ENCODE results near the gene POP4.

The POP4 gene

DNA sequence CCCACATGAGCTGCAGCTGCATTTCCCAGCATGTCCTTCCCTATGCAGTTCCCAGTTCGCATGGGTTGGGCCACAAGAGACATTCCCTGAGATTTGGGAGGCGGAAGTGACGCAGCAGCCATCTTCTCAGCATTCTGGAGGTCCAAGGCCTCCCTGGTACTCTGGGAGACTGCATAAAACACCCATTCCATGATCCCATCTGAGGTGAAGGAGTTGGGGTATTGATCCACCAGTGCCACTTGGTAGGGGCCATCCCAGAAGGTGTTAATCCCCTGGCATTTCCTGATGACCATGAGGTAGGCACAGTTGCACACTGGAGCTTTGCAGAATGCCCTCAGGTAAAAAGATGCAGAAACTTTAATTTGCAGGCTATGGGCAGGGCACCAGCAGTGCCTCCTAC lies 25.4 kb downstream of the POP4 start:
- DNase-seq (ENCODE audit: low spot score) = no peak

DNA sequence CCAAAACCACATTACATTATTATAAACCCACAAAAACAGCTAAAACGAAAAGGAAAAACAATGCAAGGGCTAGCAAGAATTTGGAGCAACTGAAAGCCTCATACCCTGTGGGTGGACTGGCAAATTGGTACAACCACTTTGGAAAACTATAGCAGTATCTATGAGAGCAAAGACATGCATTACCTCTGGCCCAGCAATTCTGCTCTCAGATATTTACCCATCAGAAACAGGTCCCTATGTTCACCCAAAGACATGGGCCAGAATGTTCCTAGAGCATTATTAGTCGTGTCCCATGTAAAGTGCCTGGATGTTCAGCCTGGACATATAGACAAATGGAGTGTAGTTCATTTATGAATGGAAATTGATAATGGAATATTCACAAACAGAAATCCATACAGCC lies 27.9 kb downstream of the POP4 start:
- no peak for DNase-seq (ENCODE audit: low spot score)

DNA sequence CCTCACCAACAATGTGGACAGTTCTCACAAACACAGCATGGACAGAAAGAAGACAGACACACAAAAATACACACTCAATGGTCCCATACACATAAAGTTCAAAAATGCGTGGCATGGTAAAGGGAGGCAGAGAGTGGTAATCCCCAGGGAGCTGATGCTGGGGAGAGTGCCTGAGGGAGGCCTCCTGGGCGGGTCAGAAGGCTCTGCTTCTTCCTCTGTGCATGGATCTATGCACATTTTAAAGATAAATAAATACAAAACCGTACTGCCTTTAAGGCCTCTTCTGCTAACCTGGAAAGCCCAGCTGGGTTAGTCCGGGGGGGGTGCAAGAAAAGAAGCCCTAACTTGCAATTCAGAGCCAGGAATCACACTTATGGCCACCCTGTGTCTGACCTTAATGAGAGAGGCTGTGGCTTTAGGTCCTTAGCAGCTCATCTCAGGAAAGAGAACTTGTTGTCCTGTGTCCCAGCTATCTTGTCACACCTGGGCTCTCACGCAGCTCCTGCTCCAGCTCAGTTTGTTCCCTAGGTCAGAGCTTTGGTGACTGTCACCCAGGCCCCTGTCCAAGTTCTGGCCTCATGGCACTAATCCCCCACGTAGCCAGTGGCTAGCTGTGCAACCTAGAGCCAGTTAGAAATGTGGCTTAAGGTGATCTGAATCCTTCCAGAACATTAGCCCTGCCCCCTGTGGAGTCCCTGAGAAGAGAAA lies 28.5 kb downstream of the POP4 start:
- DNase-seq (ENCODE audit: low spot score) = no peak

DNA sequence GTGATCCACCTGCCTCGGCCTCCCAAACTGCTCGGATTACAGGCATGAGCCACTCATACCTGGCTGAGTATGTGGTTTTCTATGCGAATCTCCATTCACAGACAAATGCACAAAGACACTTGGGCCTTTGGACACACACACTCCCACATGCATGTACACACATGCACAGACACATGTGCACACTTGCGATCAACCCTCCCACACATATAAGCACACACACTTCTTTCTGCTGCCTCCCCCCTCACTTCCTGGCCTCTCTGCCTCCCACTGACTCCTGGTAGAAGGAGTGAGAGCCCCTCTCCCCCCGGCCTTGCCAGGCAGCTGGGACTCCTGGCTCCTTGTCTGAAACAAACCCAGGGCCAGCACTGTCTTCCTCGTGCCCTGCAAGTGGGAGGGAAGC lies 29.9 kb downstream of the POP4 start:
- no peak for DNase-seq (ENCODE audit: low spot score)

DNA sequence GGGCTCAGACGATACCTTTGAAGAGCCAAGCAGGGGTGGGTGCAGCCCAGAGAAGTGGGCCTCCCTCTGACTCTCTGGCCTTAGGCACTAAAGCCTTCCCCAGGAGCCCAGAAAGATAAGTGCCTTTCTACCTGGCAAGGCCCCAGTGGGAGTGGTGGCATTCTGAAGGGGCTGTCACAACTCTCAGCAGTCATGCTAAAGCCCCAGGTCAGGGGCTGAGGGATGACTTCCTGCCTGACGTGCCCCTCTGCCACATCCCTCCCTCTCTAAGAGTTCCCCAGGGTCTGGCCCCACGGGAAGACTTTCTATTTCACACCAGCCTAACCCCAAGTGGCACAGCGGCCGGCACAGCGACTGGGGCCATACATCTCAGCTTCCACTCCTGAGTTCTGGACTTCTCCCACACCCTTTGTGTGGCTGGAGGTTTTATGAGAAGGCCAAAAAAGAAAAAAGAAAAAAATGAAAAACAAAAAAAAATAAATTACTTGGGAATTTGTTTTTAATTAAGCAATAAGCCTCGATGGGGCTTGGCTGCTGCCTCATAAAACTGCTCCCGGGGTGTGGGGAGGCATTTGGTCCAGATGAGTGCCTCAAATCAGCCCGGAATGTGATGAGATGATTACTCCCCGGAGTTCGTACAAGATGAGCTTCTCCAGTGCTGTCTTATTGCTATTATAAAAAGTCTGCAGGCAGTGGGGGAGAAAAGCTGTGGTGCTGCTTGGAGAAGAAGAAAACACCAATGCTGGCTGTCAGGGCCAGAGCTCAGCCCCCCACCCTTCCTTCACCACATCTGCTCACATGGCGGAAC lies 30.7 kb downstream of the POP4 start:
- DNase-seq (ENCODE audit: low spot score) = no peak

DNA sequence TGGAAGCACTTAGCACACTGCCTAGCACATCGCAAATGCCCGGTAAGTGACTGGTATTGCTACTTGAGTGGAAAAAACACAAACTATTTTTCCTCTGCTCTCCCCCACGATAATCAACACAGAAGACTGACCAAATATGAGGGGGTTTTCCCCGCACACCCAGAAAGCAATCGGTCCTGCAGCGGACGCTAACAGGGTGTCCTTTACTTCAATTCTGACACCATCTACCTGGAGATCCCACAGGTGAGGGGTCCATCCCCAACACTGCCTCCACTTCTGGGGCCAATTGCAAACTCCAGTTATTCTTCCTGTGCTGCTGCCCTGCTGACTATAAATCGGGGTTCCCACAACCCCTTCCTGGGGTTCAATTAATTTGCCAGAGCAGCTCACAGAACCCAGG lies 33.0 kb downstream of the POP4 start:
- DNase-seq (ENCODE audit: low spot score) = no peak

DNA sequence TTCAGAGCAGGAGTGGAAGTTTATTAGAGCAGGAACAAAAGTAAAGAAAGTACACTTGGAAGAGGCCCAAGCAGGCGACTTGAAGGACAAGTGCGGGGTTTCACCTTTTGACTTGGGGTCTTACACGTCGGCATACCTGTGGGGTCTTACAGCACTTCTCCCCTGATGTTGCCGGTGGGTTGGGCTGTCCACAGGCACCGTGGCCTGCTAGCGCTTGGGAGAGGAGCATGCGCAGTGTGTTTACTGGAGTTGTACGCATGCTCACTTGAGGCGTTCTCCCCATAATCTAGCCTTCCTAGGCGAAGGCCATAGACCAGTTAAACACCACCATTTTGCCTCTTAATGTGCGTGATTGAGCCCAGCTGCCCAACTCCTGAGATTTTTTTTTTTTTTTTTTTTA lies 34.1 kb downstream of the POP4 start:
- no peak for DNase-seq (ENCODE audit: low spot score)

DNA sequence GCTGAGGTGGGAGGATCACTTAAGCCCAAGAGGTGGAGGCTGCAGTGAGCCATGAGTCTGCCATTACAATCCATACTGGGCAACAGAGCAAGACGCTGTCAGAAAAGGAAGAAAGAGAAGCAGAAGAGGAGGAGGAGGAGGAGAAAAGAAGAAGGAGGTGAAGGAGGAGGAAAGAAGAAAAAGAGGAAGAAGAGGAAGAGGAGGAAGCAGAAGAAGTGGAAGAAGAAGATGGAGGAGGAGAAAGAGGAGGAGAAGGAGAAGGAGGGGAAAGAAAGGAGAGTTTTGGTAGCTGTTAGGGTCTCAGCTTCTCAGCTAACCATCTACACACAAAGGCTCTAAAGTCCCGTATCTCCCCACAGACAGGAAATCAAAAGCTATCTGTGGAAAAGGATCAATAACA lies 35.5 kb downstream of the POP4 start:
- DNase-seq (ENCODE audit: low spot score) = no peak

DNA sequence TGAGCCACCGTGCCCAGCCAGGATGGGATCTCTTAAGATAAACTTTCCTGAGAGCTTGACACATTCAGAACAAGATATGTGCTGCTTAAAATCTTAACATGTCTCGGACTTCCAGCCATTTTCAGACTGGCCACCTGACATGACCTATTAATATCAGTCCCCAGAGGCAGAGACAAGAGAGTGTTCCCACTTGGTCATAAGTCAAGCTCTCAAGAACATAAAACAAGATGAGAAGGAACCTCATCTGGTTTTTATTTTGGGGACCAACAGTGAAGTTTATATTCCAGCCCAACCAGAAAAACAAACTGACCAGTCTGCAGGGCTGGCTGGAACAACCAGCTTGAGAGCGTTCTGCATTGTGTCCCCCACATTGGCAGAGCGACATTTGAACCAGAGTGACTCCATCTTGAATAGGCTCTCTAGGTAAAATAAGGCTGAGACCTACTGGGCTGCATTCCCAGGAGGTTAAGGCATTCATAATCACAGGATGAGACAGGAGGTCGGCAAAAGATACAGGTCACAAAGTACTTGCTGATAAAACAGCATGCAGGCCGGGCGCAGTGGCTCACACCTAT lies 37.4 kb downstream of the POP4 start:
- DNase-seq (ENCODE audit: low spot score) = no peak

DNA sequence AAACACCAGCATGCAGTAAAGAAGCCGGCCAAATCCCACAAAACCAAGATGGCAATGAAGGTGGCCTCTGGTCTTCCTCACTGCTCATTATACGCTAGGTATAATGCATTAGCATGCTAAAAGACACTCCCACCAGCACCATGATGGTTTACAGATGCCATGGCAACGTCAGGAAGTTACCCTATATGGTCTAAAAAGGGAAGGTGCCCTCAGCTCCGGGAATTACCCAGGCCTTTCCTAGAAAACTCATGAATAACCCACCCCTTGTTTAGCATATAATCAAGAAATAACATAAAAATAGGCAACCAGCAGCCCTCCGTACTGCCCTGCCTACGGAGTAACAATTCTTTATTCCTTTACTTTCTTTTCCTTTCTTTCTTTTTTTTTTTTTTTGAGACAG lies 38.1 kb downstream of the POP4 start:
- DNase-seq (ENCODE audit: low spot score) = no peak

DNA sequence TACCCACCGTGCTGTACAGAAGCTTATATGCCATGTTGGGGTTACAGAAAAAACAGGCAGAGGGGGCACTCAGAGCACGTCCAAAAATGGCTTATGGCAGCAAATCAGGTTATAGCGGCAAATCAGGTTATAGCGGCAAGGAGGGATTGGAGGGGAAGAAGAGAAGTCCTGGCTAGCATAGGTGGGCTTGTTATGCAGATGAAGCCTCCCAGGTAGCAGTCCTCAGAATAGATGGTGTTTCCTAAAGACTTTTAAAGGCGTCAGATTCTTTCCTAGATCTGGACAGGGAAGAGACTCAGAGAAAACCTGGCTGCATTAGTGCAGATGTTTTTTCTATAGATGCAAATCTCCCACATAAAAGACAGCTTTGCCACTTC lies 39.4 kb downstream of the POP4 start:
- DNase-seq (ENCODE audit: low spot score) = no peak

DNA sequence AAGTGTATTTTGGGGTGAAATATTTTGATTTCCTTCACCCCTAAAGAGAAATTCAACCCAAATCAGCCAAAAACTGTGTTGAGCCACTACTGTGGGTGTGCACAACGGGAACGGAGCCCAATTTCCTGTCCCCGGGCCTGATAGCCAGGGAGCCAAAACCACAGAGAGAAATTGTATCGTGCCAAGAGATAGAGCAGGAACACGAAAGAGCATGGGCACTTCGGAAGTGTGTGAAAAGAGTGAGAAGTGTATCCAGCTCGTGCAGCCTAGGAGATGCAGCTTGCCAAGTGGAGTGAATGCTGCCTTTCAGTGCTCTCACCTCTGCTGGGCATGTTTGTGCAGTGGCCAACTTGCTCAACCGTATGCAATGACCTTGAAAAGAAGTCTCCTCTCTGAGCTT lies 39.8 kb downstream of the POP4 start:
- no peak for DNase-seq (ENCODE audit: low spot score)

DNA sequence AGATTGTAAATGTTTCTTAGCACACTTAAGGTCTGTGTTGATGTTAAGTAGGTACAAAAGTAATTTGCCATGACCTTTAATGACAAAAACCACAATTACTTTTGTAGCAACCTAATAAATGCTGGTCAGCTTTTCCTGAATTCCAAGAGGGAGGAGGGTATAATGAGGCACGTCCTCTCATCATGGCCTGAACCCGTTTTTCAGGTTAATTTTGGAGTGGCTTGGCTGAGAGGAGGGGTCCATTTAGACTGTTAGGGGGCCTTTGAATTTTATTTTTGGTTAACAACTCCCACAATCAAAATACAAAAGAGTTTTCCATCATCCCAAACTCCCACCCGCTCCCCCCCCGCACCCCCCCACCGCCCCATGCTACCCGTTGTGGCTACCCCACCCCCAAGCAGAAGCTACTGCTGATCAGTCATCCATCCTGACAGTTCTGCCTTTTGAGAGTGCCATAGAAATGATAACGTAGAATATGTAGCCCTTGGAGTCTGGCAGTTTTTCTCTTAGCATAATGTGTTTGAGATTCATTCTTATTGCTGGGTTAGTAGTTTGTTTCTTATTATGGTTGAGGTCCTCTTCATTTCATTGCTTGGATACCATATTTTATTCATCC lies 44.8 kb downstream of the POP4 start:
- DNase-seq (ENCODE audit: low spot score) = no peak

DNA sequence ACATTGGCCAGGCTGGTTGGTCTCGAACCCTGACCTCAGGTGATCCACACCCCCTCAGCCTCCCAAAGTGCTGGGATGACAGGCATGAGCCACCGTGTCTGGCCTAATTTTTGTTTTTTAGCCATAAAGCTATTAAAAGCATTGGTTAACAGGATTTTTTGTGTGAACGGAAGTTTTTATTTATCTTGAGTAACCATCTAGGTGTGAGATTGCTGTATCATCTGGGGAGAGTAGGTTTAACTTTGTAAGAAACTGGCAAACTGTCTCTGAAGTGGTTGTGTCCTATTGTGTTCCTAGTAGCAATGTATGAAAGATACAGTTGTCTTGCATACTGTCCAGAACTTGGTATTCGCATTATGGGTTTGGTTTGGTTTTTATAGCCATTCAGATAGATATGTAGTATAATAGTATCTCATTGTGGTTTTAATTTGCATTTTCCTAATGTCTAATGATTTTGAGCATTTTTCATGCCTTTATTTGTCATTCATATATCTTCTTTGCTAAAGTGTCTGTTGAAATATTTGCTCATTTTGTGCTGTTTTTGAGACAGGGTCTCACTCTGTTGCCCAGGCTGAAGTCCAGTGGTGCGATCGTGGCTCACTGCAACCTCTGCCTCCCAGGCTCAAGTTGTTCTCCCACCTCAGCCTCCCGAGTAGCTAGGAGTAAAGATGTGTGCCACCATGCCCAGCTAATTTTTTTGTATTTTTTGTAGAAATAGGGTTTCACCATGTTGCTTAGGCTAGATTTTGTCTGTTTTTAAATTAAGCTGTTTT lies 45.7 kb downstream of the POP4 start:
- no peak for DNase-seq (ENCODE audit: low spot score)

DNA sequence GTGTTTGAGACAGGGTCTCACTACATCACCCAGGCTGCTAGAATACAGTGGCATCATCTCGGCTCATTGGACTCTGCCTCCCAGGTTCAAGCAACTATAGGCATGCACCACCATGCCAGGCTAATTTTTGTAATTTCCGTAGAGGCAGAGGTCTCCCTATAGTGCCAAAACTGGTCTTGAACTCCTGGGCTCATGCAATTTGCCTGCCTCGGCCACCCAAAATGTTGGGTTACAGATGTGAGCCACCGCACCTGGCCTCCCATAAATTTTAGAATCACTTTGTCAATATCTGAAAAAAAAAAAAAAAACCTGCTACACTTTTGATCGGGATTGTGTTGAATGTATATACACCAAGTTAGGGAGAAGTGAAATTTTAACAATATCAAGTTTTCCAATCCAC lies 47.3 kb downstream of the POP4 start:
- DNase-seq (ENCODE audit: low spot score) = no peak

DNA sequence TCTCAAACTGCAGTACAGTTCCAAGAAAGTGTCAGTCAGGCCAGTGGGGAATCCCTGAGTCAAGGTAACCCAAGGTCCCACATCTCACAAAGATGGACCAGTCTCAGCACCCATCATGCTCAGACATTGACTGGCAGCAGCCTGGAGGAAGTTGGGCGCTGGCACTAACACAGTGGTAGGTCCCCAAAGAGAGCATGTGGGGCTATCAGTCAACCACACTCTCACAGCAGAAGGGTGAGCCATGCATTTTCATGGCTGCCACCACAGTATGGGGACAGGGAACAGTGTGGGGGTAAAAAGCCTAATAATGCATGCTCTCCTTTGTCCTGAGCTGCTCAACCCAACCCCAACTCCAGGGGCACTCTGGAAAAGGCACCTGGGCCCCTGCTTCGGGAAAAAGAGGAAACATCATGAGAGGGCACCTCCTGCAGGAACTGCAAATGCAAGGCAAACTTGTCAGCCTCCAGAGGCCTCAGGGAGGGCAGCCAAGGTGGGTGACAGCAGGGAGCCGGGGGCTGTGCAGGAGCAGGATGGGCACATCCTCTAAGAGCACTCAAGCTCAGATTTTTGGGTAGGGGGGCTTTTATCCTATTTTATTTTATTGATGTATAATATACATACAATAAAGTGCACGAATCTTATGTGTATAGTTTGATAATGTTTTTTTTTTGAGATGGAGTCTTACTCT lies 49.7 kb downstream of the POP4 start:
- DNase-seq (ENCODE audit: low spot score) = no peak

DNA sequence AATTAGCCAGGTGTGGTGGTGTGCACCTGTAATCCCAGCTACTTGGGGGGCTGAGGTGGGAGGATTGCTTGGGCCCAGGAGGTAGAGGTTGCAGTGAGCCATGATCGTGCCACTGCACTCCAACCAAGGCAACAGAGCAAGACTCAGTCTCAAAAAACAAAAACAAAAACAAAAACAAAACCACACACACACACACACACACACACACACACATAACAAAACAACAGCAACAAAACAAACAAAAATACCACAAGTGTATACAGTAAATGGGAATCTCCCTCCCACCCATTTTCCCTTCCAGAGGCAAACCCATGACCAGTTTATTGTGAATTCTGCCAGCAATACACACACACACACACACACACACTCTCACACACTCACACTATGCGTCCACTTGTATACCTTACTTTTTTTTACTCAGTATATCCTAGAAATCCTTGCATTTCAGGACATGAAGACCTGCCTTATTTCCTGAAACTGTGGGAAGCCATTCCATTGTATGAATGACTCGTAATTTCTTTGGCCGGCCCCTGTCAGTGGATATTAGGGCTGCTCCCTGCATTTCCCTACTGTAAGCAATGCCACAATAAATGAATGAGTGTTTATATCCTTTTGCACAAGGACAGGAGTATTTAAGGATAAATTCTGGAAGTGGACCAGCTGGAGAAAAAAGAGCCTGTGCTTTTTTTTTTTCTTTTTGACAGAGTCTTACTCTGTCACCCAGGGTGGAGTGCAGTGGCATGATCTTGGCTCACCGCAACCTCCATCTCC lies 52.3 kb downstream of the POP4 start:
- DNase-seq (ENCODE audit: low spot score) = no peak

DNA sequence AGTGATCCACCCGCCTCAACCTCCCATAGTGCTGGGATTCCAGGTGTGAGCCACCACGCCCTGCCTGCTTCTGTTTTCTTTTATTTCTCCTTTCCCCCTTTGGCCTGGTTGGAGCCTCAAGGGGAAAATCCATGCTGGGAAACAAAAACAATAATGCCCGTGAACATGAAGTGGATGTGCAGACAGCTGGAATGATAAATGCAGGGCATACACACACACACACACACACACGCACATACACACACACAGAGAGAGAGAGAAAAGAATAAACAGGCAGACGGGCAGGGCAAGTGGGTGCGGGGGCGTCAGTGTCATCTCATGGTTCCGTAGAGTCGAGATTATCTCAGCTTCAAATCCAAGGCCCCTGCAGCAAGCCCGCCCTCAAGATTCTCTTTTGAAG lies 54.8 kb downstream of the POP4 start:
- no peak for DNase-seq (ENCODE audit: low spot score)

DNA sequence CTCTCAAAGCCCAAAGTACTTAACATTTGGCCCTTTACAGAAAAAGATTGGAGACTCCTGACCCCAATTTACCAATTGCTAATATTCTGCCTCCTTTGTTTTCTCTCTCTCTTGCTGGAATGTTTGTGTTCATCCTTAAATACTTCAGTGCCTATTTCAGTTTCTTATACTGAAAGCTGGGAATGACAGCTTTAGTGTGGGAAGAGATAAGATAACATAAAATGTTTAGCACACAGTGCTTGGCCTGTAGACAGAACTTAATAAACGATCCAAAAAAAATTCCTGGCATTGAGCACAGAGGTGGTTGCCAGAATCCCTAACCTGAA lies 56.2 kb downstream of the POP4 start:
- no peak for DNase-seq (ENCODE audit: low spot score)

DNA sequence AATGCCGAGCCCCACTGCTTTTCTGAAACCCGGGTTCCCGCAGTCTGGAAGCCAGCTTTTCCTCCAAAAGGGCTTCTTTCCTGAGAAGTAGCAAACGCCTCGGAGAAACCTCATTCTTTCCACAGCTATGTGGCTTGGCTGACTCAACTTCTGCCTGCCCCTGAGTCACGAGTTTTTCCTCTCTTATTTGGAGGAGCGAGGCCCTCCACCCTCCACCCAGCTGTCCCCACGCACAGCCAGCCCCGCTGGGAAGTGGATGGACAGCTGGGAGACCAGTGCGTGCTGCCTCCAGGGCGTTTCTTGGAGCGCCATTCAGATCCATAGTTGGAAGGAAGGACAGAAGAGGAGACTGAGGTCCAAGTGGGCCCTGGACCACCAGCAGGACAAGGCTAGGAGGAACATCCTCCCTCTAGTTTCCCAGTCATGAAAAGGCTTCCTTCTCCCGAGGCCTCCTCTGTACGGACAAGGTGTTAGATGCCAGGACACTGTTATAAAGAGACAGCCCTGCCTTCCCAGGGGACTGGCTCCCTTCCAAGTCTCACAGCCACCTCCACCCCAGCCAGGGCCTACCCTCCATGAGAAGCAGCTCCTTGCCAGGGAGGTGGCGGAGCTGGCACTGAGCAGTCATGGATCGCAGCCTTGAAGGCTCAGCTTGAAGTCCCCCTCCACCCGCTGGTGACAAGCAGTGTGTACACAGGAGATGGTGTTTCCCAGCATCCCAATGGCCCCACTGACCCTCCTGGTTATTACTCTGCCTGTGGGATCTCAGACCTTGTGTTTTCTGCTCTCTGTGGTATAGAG lies 56.7 kb downstream of the POP4 start:
- DNase-seq (ENCODE audit: low spot score) = peak; percentile 75
